ENCODE data around the gene TSHZ2. TPM values are rescaled to one million over a fixed set of nuclear protein-coding genes. Genes with fewer than 3 reads are reported as not detected.

Gene TSHZ2
- total and polyA plus RNA-seq, 4 donors: 0.93 to 8.8 (median 3.8) TPM

- DNase-seq (no peak), ATAC-seq (ENCODE audit: insufficient read depth, low FRiP score) (no peak)
- peaks cover 0 to 10% (median 0%) of the 10 kb centered on the region in 5 donors for H3K4me1 ChIP-seq (ENCODE audit: control insufficient read depth in 5 of 5, insufficient read depth in 5 of 5, low read length in 5 of 5)
- no peak overlapping the region for H3K4me3 ChIP-seq
- peaks cover 2 to 4% (median 2%) of the 10 kb centered on the region in 4 donors for H3K9me3 ChIP-seq (ENCODE audit: control insufficient read depth in 4 of 4, insufficient read depth in 3 of 4, low read length in 3 of 4)
- H3K36me3 ChIP-seq (ENCODE audit: control insufficient read depth in 4 of 4, insufficient read depth in 4 of 4, low read length in 4 of 4): no peaks in the 10 kb centered on the region
- whole genome bisulfite sequencing, 2 donors: 86 to 89% methylated on average over 7 of the region's 7 CpGs
- H3K9ac ChIP-seq (ENCODE audit: insufficient read depth in 1 of 2, low read length in 2 of 2): no peak overlapping the region
- no peak for TF ChIP-seq CTCF (IDR thresholded peaks at IDR 0.05; ENCODE audit: control extremely low read depth, extremely low read depth)
- no peaks in the 10 kb centered on the region for H3K27me3 ChIP-seq (ENCODE audit: control insufficient read depth in 3 of 3, insufficient read depth in 3 of 3, low read length in 2 of 3)
- no peak overlapping the region for H3K27ac ChIP-seq (ENCODE audit: low read depth in 1 of 2, low read length in 1 of 2)
Measured at GRCh38 chr20:53399083-53399482, 426.9 kb downstream of the TSHZ2 start.

- Histone ChIP-seq H3K9me3 (ENCODE audit: control insufficient read depth in 4 of 4, insufficient read depth in 3 of 4, low read length in 3 of 4) (peaks cover 2 to 4% (median 2%) of the 10 kb centered on the region in 4 donors), H3K4me1 (ENCODE audit: control insufficient read depth in 5 of 5, insufficient read depth in 5 of 5, low read length in 5 of 5) (peaks cover 0 to 10% (median 0%) of the 10 kb centered on the region in 5 donors), H3K36me3 (ENCODE audit: control insufficient read depth in 4 of 4, insufficient read depth in 4 of 4, low read length in 4 of 4) (no peaks in the 10 kb centered on the region), H3K27ac (ENCODE audit: low read depth in 1 of 2, low read length in 1 of 2) (no peak overlapping the region), H3K4me3 (no peak overlapping the region), H3K27me3 (ENCODE audit: control insufficient read depth in 3 of 3, insufficient read depth in 3 of 3, low read length in 2 of 3) (no peaks in the 10 kb centered on the region), H3K9ac (ENCODE audit: insufficient read depth in 1 of 2, low read length in 2 of 2) (no peak overlapping the region)
- peak in 2 of 3 donors; percentile 28 to 44 for DNase-seq
- no peak for TF ChIP-seq CTCF (IDR thresholded peaks at IDR 0.05; ENCODE audit: control extremely low read depth, extremely low read depth)
- WGBS, 2 donors: 50 to 62% methylated on average over 9 of the region's 9 CpGs
- no peak for ATAC-seq (ENCODE audit: insufficient read depth, low FRiP score)
Measured at GRCh38 chr20:53399592-53400335, 427.6 kb downstream of the TSHZ2 start.

- 55 to 67% methylated on average over 4 of the region's 4 CpGs for WGBS, 2 donors
- H3K36me3 ChIP-seq (ENCODE audit: control insufficient read depth in 4 of 4, insufficient read depth in 4 of 4, low read length in 4 of 4): no peaks in the 10 kb centered on the region
- H3K27me3 ChIP-seq (ENCODE audit: control insufficient read depth in 3 of 3, insufficient read depth in 3 of 3, low read length in 2 of 3): no peaks in the 10 kb centered on the region
- TF ChIP-seq CTCF (IDR thresholded peaks at IDR 0.05; ENCODE audit: control extremely low read depth, extremely low read depth): no peak
- H3K4me3 ChIP-seq: no peak overlapping the region
- no peak overlapping the region for H3K27ac ChIP-seq (ENCODE audit: low read depth in 1 of 2, low read length in 1 of 2)
- no peak overlapping the region for H3K9ac ChIP-seq (ENCODE audit: insufficient read depth in 1 of 2, low read length in 2 of 2)
- DNase-seq (no peak), ATAC-seq (ENCODE audit: insufficient read depth, low FRiP score) (no peak)
- peaks cover 0 to 6% (median 0%) of the 10 kb centered on the region in 5 donors for H3K4me1 ChIP-seq (ENCODE audit: control insufficient read depth in 5 of 5, insufficient read depth in 5 of 5, low read length in 5 of 5)
- peaks cover 2 to 4% (median 2%) of the 10 kb centered on the region in 4 donors for H3K9me3 ChIP-seq (ENCODE audit: control insufficient read depth in 4 of 4, insufficient read depth in 3 of 4, low read length in 3 of 4)
Measured at GRCh38 chr20:53402233-53403005, 430.3 kb downstream of the TSHZ2 start.
